Measurements from ENCODE around the gene ZNF407. TPM values are rescaled to one million over a fixed set of nuclear protein-coding genes. Genes with fewer than 3 reads are reported as not detected.

The ZNF407 gene
- total RNA-seq, 4 donors from 2014 or later, result 18.1 to 29.1 (median 19.7) TPM

DNA sequence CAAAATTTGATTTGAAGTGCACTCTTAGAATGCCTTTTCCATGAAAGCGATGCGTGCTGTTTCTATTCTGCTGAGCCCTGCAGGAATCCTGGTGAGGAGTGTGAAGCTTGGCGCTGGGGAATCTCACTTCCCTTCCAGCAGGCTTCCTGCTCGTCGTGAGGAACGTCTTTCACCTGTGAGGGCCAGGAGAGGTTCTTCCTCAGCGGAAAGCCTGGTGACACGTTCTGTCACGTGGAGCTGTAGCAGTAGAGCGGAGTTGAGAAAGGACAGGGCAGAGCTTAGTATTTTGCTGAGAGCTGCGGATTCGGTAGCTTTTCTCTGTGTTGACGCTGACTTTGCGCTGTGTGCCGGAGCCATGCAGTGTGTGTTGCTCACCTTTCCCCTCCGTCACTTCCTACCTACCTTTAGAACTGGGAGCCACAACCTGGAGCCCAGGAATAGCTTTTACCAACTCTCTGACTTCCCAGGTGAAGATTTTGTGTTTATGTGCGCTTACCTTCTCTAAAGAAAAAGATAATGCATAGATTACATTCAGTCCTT lies 316.5 kb downstream of the ZNF407 start:
- H3K4me3 ChIP-seq, result no peak overlapping the region
- H3K9me3 ChIP-seq, result no peaks in the 10 kb centered on the region
- ATAC-seq, result no peak
- 82 to 95% methylated on average over 4 to 16 of the region's 17 CpGs for WGBS, 2 donors (ENCODE audit: low coverage in 1 of 2)
- no peaks in the 10 kb centered on the region for H3K27me3 ChIP-seq
- H3K27ac ChIP-seq, result no peak overlapping the region
- H3K4me1 ChIP-seq, result no peaks in the 10 kb centered on the region
- TF ChIP-seq CTCF (IDR thresholded peaks at IDR 0.05) (no peak), EP300 (IDR thresholded peaks at IDR 0.05) (no peak), POLR2AphosphoS5 (IDR thresholded peaks at IDR 0.05) (no peak), POLR2A (IDR thresholded peaks at IDR 0.05) (no peak)
- no peaks in the 10 kb centered on the region for H3K36me3 ChIP-seq

GRCh38 chr18:74914648-74915047 lies 317.0 kb downstream of the ZNF407 start:
- no peak for TF ChIP-seq POLR2A (IDR thresholded peaks at IDR 0.05)
- no peak for TF ChIP-seq POLR2AphosphoS5 (IDR thresholded peaks at IDR 0.05)
- TF ChIP-seq EP300 (IDR thresholded peaks at IDR 0.05), result no peak
- no peak for TF ChIP-seq CTCF (IDR thresholded peaks at IDR 0.05)
- no peak overlapping the region for H3K27ac ChIP-seq
- H3K4me1 ChIP-seq, result no peaks in the 10 kb centered on the region
- H3K27me3 ChIP-seq, result no peaks in the 10 kb centered on the region
- H3K4me3 ChIP-seq, result no peak overlapping the region
- no peaks in the 10 kb centered on the region for H3K9me3 ChIP-seq
- WGBS, 2 donors (ENCODE audit: low coverage in 1 of 2), result 61% methylated on average over 2 of the region's 2 CpGs; no CpG with 5 or more reads in 1 of the 2 donors
- no peaks in the 10 kb centered on the region for H3K36me3 ChIP-seq
- ATAC-seq, result no peak

GRCh38 chr18:74916773-74917393 lies 319.2 kb downstream of the ZNF407 start:
- no peak for ATAC-seq
- WGBS, 2 donors (ENCODE audit: low coverage in 1 of 2), result 76 to 80% methylated on average over 4 to 5 of the region's 5 CpGs
- H3K4me1 ChIP-seq, result no peaks in the 10 kb centered on the region
- no peak overlapping the region for H3K4me3 ChIP-seq
- H3K36me3 ChIP-seq, result peaks cover 0 to 15% of the 10 kb centered on the region in 2 donors
- TF ChIP-seq CTCF (IDR thresholded peaks at IDR 0.05) (no peak), EP300 (IDR thresholded peaks at IDR 0.05) (no peak)
- H3K27ac ChIP-seq, result no peak overlapping the region
- H3K27me3 ChIP-seq, result no peaks in the 10 kb centered on the region
- H3K9me3 ChIP-seq, result no peaks in the 10 kb centered on the region

DNA sequence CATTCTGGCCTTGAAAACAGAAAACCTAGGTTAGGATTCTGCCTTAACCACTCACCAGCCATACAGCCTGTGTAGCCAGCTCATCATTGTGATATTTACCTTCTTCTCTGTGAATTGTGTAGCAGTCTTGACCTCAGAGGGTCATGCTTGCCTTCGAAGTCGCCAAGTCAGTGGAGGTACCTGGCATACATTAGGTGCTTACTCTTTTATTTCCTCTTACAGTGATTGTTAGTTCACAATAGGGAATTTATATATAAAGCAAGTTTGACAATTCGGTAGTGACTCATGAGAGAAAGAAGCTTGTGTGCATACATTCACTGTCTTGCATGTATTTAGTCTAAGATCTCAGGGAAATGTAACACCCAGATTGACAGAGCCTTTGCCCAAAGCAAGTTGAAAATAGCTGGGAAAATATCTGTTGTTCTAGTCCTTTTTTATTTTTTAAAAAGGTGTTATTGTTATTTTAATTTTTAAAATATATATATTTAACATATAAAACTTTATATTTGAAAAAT lies 320.7 kb downstream of the ZNF407 start:
- no peak for TF ChIP-seq POLR2AphosphoS5 (IDR thresholded peaks at IDR 0.05)
- no peak for TF ChIP-seq POLR2A (IDR thresholded peaks at IDR 0.05)
- no peak for TF ChIP-seq EP300 (IDR thresholded peaks at IDR 0.05)
- TF ChIP-seq CTCF (IDR thresholded peaks at IDR 0.05), result no peak
- WGBS, 2 donors (ENCODE audit: low coverage in 1 of 2), result 78 to 83% methylated on average over 3 of the region's 3 CpGs

More for the DNA sequence above, 320.7 kb downstream of the ZNF407 start:
- Histone ChIP-seq H3K4me1 (no peaks in the 10 kb centered on the region), H3K27me3 (no peaks in the 10 kb centered on the region), H3K27ac (no peak overlapping the region), H3K36me3 (peaks cover 0 to 15% of the 10 kb centered on the region in 2 donors), H3K9me3 (no peaks in the 10 kb centered on the region), H3K4me3 (no peak overlapping the region)
- no peak for ATAC-seq

Data from gastroesophageal sphincter (tissue), 4 donors.